Measurements from ENCODE around the gene JUP. TPM values are rescaled to one million over a fixed set of nuclear protein-coding genes. Genes with fewer than 3 reads are reported as not detected.
"Not testable (repeated sequence)": the region's sequence is repeated elsewhere in the genome, so short reads cannot be mapped to it uniquely, and the experiment has no call there.

The JUP gene
- total RNA-seq, 1 donor from 2014 or later = 78.2 TPM

DNA sequence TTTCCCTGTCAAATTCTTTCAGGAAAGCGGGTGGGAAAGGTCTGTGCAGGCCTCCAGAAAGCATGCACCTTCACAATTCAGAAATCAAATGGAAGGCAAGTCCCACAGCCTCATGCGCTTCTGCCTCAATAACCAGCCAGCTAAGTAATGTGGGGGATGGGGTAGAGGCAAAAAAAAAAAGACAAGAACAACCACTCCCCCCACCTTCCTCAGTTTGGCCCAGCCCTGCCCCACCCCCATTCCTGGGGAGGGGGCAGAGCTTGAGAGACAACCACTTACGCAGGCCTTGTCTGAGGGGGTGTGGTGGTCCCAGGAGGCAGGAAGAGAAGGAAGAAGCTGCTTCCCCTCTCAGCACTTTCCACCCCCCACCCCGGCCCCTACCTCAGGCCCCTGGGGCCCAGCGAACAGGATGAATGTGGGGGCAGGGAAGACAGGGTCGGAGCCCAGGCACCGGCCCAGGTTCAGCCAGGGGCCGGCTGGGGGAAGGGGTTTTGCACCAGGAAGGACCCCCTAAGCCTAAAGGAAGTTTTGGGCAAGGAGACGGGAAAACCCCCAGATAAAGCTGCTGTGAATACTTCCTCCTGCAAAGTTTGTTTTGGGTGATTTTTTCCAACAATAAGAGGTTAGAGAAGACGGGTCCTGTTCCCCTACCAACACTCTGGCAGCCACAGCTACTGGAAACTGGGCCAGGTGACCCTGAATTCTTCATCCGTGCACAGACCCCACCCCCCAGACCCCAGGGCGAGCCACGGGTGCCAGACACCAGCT is 1.2 kb downstream of the JUP start:
- ATAC-seq (peak; percentile 27), DNase-seq (ENCODE audit: low spot score) (no peak)
- intact Hi-C loops (cut with DNase I) = no loop called here

DNA sequence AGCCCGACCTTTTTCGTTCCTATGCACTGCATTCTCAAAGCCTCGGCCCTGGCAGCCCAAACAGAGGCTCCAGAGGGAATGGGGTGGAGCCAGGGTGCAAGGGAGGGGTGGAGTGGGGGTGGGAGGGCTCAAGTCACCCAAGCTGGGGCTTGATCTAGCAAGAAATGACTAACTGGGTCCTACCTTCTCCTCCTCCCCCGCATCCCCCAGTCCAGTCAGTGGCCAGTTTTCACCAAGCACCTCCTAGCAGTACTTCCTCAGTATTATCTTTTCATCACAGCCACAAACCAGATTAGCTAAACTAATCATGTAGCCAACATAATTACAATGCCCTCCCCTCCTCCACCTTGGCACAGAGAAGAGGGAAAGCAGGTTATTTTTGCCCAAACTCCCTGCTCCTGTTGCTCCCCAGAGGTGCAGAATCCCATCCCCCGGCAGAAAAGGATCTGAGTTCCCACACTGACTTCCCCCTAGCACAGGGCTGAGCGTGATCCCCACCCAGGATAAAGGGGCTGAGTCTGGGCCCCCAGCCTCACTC is 2.2 kb downstream of the JUP start:
- no peak for DNase-seq (ENCODE audit: low spot score)
- no peak for ATAC-seq
- intact Hi-C loops (cut with DNase I) = no loop called here

DNA sequence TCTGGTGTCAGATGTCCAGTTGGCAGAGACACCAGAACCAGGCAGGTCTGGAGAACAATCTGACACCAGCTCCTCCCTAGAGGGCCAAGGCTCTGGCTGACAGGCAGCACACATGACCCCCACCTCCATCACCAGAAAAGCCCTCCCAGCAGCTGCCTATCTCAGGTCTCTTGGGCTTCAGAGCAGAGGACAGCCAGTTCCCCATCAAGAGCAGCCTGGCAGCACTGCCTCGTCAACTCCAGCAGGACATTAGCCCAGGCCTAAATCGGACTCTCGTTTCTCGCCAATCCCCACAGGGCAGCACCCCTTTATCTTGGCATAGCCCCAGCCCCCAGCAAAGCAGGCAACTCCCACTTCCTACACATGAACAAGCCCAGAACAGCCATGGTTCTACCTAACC is 4.4 kb downstream of the JUP start:
- intact Hi-C loops (cut with DNase I) = no loop called here
- ATAC-seq (no peak), DNase-seq (ENCODE audit: low spot score) (no peak)

DNA sequence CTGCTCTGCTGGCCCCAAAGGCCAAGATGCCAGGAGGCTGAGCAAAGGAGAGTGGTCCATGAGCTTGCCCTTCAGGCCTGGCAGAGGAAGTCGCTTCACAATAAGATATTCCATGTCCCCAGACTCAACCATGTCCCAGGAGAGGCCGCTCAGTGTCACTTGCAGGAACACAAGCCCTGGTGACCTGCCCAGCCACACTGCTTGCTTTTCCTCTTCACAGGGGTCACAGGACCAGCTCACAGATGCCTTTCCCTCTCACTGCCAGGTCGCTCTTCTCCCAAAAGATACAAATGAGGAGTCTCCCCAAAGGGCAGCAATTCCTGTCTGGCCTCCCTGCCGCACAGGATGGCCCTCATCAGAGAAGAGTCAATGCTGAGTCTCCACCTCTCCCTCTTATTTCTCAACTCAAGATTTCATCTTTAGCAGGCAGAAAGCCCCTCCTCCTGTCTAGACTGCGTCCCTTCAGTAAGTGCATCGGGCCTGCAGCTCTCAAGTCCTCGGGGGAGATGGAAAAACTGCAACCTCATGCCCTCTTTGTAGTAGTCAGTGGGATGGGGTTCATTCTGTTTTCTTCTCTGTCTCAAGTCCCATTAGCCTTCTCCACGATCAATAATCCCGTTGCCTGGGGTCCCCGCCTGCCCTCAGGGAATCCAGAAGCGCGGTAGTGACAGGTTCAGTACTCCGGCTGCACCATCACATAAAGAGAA is 5.0 kb downstream of the JUP start:
- DNase-seq (ENCODE audit: low spot score) = no peak
- ATAC-seq = no peak
- intact Hi-C loops (cut with DNase I) = no loop called here

DNA sequence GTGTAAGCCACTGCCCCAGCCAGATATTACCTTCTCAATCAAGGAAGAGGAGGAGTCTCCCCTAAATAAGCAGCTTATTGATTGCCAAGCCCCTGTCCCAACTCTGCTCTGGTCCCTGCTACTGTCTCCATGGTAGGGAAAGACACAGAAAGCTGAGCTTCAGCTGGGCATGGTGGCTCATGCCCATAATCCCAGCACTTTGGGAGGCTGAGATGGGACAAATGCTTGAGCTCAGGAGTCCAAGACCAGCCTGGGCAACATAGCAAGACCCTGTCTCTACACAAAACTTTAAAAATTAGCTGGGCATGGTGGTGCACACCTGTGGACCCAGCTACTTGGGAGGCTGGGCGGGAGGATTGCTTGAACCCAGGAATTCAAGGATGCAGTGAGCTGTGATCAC is 6.6 kb downstream of the JUP start:
- DNase-seq (ENCODE audit: low spot score) (no peak), ATAC-seq (no peak)
- intact Hi-C loops (cut with DNase I) = no loop called here

DNA sequence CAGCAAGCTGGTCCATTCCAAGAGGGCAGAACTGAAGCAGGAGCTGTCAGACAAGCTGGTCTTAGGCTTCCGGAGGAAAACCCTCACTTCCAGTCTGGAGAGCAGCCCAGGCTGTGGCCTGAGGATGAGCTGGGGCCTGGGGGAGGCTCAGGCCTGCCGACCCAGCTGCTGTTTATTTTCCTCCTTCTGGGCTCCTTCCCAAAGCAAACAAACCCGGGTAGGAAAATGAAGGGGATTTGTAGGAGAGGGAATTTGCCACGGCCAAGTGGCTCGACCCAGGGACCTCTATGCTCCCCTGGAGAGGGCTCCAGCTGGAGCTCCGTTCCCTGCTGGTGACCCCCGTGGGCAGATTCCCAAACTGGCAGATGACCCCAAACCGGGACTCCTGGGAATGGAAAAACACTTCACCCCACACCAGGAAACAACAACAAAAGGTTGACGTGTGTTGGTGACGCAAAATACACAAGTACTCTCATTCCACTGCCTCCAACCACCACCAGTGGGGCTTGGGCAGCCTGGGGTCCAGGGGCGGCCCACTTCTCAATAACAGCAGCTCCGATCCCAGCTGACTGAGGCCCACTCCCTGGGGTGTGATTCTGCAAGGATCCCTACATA is 8.8 kb downstream of the JUP start:
- ATAC-seq (peak; percentile 91), DNase-seq (ENCODE audit: low spot score) (peak; percentile 88)

DNA sequence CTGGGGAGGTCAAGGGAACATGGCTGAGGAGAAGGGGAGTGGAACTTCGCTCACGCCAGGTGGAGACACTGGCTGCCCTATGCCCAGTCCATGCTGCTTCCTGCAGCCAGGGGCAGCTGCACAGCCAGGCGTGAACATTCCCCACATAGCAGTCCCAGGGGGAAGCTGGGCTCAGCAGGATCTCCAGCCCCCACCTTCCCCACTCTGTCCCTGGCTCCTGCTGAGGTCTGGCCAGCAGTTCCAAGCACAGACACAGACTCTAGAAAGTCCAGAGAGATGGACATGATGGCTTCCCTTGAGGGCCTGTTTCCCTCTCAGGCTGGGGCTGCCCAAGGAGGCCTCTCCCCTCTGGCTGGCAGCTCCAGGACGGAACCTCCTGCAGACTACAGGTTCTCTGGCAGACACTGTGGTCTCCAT is 9.3 kb downstream of the JUP start:
- peak; percentile 65 for ATAC-seq
- intact Hi-C loops (cut with DNase I) = no loop called here
- DNase-seq (ENCODE audit: low spot score) = peak; percentile 69

More for the DNA sequence above, 8.8 kb downstream of the JUP start:
- intact Hi-C loops (cut with DNase I) = no loop called here

DNA sequence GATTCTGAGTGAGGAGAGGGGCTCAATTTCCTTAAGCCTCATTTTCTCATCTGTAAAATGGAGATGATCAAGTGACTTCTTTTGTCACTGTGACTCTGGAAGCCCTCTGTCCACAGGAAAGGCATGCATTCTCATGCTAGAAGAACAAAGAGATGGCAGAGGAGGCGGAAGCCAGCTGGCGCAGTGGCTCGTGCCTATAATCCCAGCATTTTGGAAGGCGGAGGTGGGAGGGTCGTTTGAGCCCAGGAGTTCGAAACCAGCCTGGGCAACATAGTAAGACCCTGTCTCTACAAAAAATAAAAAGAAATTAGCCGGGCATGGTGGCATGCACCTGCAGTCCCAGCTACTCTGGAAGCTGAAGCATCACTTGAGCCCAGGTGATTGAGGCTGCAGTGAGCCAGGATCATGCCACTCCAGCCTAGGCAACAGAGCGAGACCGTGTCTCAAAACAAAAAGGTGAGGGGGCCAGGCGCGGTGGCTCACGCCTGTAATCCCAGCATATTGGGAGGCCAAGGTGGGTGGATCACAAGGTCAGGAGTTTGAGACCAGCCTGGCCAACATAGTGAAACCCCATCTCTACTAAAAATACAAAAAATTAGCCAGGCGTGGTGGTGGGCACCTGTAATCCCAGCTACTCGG is 10.1 kb downstream of the JUP start:
- DNase-seq (ENCODE audit: low spot score); intact Hi-C loops (cut with DNase I); ATAC-seq: not testable (repeated sequence)

DNA sequence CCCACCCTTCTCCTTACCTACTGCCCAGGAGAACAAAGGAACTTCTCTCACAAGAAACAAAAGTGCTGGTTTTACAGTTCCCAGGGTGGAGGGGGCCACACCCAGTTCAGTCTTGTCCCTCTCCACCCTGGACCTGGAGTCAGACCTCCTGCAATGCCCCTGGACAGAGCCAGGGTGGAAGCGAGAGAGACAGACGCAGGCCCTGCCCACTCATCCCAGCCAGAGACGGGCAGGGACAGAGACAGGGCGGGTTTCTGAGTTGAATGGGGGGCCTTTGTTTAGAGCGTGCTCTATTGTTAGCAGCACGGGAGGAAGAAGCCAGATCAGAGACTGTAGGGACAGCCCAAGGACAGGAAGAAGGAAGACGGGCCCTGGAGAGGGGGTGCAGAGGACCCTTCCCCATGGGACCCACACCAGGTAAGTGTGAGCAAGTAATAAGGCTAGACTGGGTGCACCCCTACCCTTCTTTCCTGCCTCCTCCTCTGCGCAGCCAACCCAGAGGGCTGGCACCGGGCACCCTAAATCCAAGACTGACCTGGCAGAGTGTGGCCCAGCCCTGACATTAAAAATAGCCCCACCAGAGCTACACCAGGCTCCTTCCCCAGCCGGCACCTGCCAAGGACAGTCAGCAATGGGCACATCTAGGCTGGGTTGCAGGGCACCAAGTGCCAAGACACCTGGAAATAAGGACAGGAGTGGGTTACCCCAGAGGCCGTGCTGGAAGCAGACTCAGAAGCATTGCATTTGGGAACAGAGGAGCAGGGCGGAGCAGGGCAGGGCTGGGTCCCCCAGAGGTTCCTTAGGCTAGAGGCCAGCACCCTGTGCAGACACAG is 10.9 kb downstream of the JUP start:
- ATAC-seq = no peak
- intact Hi-C loops (cut with DNase I) = no loop called here
- no peak for DNase-seq (ENCODE audit: low spot score)

DNA sequence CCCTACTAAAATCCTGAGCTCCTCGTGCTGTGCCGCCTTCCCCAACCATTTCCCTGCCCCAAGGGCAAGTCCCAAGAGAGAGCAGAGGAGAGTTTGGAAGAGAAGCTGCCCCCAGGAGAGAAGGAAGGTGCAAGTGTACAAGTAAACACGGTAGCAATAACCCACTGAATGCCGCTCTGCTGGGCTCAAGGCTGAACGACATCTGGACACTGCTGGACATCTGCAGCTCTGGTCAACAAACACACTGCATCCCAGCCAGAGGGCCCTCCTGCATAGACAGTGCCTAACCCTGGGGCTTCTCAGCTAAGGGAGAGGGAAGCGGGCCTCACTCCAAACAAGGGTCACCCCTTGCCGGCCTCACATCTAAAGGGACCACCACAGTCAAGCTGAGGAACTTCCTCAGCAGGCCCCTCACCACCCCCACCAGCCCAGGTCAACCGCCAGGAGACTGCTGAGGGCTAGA is 12.7 kb downstream of the JUP start:
- no peak for DNase-seq (ENCODE audit: low spot score)
- peak; percentile 13 for ATAC-seq
- intact Hi-C loops (cut with DNase I) = no loop called here

DNA sequence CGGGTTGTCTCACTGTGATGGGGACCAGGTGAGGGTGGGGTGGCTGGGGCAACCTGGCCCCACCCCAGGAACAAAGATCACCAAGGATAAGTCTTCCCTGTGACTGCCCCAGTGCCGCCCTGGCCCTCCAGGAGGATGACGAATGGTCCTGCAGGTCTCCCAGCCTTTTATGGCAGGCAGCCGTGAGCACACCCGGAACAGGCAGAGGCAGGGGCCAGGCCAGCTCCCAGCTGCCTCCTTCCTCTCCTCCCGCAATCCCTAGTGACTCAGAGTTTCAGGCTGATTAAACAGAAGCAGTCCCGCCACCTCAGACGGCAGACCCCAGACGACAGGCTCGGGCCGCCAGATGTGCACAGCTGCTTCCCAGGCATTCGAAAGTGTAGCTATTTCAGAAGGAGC is 13.3 kb downstream of the JUP start:
- ATAC-seq = no peak

DNA sequence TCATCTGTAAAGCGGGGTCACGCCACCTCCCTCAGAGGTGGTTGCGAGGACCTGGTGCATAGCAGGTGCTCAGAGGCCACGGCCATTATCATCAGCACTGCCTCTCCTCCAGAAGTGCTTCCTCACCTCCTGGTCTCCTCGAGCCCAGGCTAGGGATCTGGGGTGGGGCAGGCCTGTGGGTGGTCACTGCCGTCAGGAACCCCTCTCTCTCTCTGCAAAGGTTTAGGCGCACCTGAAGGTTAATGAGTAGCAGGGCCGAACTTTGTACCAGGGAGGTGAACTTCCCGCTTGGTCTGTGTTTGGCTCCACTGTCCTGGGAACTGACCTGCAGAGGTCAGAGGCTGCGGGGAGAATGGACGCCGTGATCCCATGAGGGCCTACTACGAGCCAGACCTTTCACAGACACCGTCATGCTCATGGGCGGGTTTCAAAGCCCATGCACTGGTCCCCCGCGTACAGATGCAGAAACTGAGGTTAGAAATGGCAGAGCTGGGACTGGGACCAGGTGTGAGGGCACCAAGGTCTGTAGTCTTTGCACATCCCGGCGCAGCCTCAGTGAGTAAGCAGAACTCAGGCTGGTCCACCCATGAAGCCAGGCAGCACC is 13.8 kb downstream of the JUP start:
- DNase-seq (ENCODE audit: low spot score) (no peak), ATAC-seq (no peak)
- intact Hi-C loops (cut with DNase I) = no loop called here

More for the DNA sequence above, 13.3 kb downstream of the JUP start:
- intact Hi-C loops (cut with DNase I) = no loop called here
- no peak for DNase-seq (ENCODE audit: low spot score)

DNA sequence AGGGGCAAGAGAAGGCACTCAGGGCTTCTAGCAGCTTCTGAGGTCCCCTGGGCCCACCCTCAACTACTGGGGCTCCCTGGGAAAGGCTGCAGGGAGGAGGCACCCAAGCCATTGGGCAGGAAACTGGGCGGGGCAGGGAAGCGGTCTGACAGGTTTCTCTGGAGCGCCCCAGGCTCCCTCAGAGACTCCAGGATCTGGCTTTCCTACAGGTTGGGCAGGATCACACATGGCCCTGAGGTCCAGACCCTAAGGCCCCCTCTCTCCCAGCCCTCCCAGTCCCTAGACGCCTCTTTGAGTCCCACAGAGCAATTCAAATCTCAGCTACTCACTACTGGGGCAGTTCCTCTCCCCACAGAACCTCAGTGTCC is 14.3 kb downstream of the JUP start:
- ATAC-seq = no peak

DNA sequence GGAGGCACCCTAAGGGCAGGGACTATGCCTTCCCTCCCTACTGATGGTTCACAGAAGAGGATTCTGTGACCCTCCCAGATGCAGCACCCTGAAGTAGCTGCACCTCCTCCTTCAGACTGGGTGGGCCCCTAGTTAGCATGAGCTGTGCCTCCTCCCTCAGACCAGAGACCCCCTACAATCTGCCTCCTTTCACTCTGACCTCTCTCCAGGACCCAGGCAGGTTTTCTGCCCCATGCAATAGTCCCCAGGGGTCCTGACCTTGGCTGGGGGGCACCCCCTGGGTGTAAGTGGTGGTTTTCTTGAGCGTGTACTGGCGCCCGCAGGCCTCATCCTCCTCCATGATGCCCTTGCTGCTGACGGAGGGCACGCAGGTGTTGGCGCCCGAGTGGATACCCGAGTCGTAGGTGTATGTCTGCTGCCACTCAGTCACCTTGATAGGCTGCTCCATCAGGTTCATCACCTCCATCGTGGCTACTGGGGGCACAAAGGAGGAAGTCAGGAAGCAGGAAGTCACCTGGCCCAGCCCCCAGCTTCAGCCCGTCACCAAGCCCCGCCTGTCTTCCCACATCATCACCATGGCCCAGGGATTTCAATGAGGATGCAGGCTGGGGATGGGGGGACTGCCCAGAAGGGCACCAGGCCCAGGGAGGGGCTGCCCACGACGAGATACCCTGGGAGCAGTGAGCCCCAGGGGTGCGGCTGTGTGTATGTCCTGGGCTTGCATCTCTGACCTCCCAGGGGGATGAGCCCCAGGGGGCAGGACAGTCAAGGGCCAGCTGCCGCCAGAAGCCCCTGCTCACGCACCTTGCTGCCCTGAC is 14.9 kb downstream of the JUP start:
- DNase-seq (ENCODE audit: low spot score) (no peak), ATAC-seq (no peak)
- intact Hi-C loops (cut with DNase I) = no loop called here

More for the DNA sequence above, 14.3 kb downstream of the JUP start:
- intact Hi-C loops (cut with DNase I) = no loop called here
- no peak for DNase-seq (ENCODE audit: low spot score)

DNA sequence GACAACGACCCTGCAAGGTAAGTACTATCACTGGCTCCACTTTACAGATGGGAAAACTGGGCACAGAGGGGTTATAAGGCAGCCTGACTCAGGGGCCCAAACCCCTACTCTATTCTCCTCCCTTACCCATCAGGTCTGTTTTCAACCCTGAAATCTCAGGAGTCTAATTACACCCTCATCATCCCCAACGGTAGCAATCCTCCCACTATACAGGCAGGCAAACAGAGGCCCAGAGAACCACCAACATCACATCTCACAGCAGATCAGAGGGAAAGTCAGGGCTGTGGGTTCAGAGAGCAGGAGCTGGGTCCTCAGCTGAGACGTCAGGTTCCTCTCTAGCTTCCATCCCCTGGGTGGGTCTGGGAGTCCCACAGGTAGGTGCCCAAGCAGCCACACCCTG is 16.5 kb downstream of the JUP start:
- intact Hi-C loops (cut with DNase I) = no loop called here
- DNase-seq (ENCODE audit: low spot score) (no peak), ATAC-seq (no peak)

DNA sequence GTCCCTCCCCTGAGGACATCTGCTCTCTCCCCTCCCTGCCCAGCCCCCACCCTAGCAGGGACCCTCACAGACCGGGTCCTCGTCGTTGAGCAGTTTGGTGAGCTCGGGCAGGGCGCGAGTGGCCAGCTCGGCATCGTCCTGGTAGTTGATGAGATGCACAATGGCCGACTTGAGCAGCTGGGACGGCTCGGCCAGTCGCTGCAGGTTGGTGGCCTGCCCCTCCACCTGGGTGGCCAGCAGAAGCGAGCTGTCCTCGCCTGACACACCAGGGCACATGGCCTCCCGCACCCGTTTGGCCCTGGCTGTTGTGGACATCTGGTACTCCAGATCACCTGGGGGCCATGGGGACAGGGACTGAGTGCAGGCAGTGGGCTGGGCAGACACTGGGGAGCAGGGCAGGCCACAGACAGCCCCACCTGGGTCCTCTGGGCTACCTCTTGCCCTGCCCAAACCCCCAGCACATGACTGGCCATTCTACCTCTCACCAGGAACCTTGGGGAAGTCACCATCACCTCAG is 17.1 kb downstream of the JUP start:
- intact Hi-C loops (cut with DNase I) = no loop called here
- DNase-seq (ENCODE audit: low spot score) (no peak), ATAC-seq (no peak)

DNA sequence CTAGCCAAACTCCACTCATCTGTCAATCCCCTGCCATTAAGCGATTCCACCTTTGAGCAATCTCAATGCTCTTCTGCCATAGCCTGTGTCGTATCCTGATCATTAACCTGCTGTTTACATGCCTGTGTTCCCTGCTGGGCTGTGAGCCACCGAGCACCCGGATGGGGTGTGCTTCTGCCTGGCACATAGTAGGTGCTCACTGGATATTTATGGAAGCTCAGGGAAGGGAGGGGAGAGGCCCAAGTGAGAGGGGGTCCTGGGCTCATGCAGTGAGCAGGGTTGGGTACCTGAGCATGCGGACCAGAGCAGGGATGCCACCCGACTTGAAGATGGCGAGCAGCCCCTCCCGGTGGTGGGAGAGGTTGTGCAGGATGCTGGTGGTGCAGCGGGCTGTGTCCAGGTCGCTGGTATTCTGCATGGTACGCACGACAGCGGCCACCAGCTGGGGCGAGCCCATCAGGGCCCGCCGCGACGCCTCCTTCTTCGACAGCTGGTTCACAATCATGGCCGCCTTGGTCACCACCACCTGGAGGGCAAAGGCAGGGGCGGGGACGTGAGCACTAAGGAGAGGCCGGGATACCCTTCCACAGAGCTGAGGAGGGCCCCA is 17.7 kb downstream of the JUP start:
- intact Hi-C loops (cut with DNase I) = no loop called here
- ATAC-seq = no peak
- DNase-seq (ENCODE audit: low spot score) = no peak

Measured in sciatic nerve (tissue), 2 donors.